GM15510 (cell line): ENCODE results near the gene ADGRA1.

Source experiments
- POLR2A ChIP-seq: IDR thresholded peaks from 3 replicates; pipeline ENCODE4 v1.6.1; 2011; ENCODE audit warnings: borderline replicate concordance; ENCODE audit not compliant: insufficient read length; ENCODE audit errors: extremely low read depth

The ADGRA1 gene

DNA sequence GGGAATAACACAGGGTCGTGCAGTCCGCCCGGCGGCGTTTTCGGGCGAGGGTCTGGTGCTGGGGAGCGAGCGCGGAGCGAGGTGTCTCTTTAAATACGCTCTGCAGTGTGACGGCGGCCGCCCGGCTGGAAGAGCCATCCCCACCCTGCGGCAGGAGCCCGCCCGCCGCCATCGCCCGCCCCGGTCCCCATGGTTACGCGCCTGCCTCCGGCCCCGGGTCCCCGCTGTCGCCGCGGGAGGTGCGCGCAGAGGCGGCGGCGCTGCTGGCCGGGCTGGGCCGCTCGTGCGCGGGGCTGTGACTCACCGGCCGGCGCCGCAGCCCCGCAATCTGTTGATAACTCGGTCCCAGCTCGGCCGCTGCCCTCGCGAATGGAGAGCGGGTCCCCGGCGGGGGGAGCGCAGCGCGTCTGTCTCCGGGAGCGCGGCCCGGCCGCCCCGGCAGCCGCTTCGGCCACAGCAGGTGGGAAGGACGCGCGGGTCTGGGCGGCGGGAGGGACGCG is at the start of gene ADGRA1:
TSS of gene ADGRA1 (plus strand) at position 246 of the 500 bp plus-strand sequence. CDS start 986 bp downstream, outside the sequence.
- no peak for TF ChIP-seq POLR2A

- TF ChIP-seq POLR2A: no peak
These were observed 49.5 kb upstream of the ADGRA1 start for GRCh38 chr10:133038036-133038823.

DNA sequence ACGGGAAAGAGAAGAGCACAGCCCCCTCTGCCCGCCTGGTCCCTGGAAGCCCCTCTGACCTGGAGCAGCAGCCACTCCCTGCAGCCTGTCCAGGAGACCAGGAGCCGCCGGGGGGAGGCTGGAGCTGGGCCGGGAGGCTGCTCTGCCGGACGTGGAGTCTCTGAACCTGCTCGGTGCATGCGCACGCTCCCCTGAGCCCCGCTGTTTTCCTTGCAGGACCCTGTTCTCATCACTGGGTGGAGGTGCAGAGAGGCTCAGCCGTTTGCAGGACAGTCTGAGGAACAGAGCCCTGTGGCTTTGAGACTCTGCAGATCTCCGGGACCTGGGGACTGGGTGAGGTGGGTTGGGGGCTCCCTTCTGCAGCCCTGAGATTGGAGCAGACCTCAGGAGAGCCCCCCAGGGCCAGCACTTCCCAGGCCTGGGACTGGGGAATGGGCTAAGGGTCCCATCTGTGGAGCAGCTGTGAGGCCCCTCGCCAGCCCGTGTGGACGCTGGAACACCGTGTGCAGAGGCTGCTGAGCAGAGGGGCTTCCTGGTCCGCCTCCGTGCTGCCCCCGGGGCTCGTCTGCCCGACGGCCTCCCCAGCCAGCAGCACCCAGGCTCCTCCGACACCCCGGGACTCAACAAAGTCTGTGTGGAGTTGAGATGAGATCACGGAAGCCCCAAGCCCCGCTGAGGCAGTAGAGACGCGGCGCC is 48.5 kb upstream of the ADGRA1 start:
- no peak for TF ChIP-seq POLR2A

GRCh38 chr10:133039803-133040165 is 47.9 kb upstream of the ADGRA1 start:
- no peak for TF ChIP-seq POLR2A

- TF ChIP-seq POLR2A: no peak
These were observed 47.5 kb upstream of the ADGRA1 start for GRCh38 chr10:133040198-133040597.

DNA sequence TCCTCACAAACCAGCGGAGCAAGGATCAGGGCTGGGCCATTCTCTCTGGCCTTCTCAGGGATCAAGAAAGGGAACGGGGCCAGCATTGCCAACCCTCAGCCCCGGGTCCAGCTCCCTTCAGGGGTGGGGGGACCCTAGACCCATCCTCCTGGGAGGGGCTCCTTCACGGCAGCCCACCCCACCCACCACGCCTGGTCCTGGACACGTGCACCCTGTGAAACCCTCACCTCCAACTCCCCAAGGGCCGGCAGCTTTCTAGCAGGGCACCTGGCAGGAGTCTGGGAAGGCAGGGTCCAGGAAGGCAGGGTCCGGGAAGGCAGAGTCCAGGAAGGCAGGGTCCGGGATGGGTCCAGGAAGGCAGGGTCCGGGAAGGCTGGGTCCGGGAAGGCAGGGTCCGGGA is 46.6 kb upstream of the ADGRA1 start:
- TF ChIP-seq POLR2A: no peak

DNA sequence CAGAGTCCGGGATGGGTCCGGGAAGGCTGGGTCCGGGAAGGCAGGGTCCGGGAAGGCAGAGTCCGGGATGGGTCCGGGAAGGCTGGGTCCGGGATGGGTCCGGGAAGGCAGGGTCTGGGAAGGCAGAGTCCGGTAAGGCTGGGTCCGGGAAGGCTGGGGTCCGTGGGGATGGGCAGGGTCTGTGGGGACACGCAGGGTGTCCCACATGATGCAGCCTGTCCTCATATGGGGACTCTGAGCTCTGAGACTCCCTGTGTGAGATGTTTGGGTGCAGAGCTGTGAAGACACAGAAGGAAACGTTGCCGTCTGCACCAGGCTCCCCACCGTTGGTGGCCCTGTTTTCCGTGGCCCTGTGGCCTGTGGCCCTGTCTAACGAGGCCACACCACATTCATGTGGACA is 45.7 kb upstream of the ADGRA1 start:
- no peak for TF ChIP-seq POLR2A

DNA sequence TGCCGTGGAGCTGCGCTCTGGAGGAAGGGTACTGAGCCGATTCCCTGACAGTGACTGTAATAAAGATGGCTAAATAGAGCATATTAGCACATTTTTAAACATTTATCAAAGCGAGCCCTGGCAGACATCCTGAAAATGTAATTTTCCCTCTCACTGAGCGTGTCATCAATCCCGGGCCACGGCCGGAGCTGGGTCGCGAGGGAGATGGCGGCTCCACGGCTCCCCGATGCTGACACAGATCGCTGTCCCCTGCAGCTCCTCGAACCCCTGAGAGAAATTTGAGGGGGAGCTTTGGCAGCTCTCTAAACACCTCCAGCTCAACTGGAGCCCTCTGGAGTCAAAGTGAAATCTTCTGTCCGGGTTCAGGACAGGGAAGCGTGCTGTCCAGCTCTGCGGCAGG is 44.9 kb upstream of the ADGRA1 start:
- no peak for TF ChIP-seq POLR2A

GRCh38 chr10:133043541-133044225 is 44.0 kb upstream of the ADGRA1 start:
- TF ChIP-seq POLR2A: no peak

- TF ChIP-seq POLR2A: no peak
These were observed 43.3 kb upstream of the ADGRA1 start for GRCh38 chr10:133044401-133044811.

- TF ChIP-seq POLR2A: no peak
These were observed 42.0 kb upstream of the ADGRA1 start for GRCh38 chr10:133045556-133046389.

GRCh38 chr10:133046390-133046765 is 41.3 kb upstream of the ADGRA1 start:
- no peak for TF ChIP-seq POLR2A

- no peak for TF ChIP-seq POLR2A
These were observed 40.1 kb upstream of the ADGRA1 start for GRCh38 chr10:133047526-133048123.

DNA sequence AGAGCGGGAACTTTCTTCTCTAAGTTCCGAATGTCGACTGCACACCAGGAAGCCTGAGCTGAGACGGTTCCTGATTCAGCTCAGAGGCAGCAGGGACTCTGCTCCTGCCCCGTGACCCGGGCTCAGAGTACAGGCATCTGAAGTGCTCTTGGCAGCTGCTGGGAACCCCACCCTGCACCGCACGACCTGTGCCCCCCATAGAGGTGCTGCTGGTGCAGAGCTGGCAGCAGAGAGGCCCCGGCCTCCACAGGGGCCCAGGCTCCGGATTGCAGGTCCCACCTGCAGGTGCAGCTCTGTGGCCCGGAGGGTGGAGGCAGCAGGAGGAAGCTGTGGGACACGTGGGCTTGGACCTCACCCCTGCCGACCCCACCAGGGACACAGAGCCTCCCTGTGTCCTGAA is 39.5 kb upstream of the ADGRA1 start:
- no peak for TF ChIP-seq POLR2A

DNA sequence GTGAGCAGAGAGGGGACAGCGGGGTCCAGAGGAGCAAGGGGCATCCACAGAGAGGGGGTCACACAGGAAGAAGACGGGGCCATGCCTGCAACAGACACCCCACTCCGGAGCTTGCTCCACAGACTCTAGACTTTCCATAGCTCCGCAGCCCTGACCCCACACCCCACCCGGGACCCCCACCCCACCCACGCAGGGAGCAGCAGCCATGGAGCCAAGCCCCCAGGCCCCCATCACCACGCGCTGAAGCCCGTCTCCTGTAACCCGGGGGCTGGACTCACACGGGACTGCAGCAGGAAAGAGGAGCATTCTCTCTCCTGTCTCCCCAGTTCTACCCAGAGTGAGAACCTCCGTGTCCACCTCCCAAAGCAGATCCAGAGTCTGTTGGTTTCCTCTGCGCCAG is 38.8 kb upstream of the ADGRA1 start:
- TF ChIP-seq POLR2A: no peak

- TF ChIP-seq POLR2A: no peak
These were observed 38.1 kb upstream of the ADGRA1 start for GRCh38 chr10:133049639-133050038.
